Endothelial cell of umbilical vein (primary cell): Measurements from ENCODE around the gene DXO. TPM values are rescaled to one million over a fixed set of nuclear protein-coding genes. Genes with fewer than 3 reads are reported as not detected.

Experiments used
- BruUV-seq: library from RNA; stranded (reverse); fragments of 400-500 nt; replicated peaks from 2 replicates; lab custom pipeline; 2021; lab: Mats Ljungman, UMichigan
- CTCF ChIA-PET: fragments of 300-600, 350-600 bp; sonication (Branson Sonifier 250); formaldehyde crosslinking; loops from one replicate; lab custom pipeline; 2021; ENCODE audit warnings: antibody characterized with exemption, inconsistent platforms; lab: Charles Lee
- POLR2A ChIA-PET: fragments of 300-600, 350-600 bp; sonication (Branson Sonifier 250); formaldehyde crosslinking; loops from one replicate; lab custom pipeline; 2021; ENCODE audit warnings: antibody characterized with exemption, inconsistent platforms; lab: Charles Lee
- DNase-seq: peaks from one replicate; pipeline ENCODE4 v3.0.0-alpha.2; 2011; ENCODE audit warnings: low read depth, low spot score
- FAIRE-seq: peaks from 2 replicates; lab custom pipeline; 2011; peaks lifted over from hg19 to GRCh38; lab: Jason Lieb, UNC
- H2AFZ ChIP-seq: 2 replicates; pipeline ENCODE4 v1.6.0; 2012; ENCODE audit warnings: low read depth, low read length, control low read depth, inconsistent platforms
- H3K27ac ChIP-seq: 2 replicates; pipeline ENCODE4 v1.5.1; 2011; ENCODE audit warnings: low read depth, mild to moderate bottlenecking, control low read depth, low read length, moderate library complexity; ENCODE audit not compliant: insufficient read depth
- H3K27me3 ChIP-seq, 2 experiments: 2 replicates each; pipeline versions ENCODE4 v1.6.0 to v1.6.1; 2011; ENCODE audit warnings: low read length in 2 of 2, mixed read lengths in 1 of 2; ENCODE audit not compliant: control insufficient read depth in 2 of 2, insufficient read depth in 2 of 2
- H3K36me3 ChIP-seq, 2 experiments: 2 replicates in 1 of 2; 3 replicates in 1 of 2; pipeline ENCODE4 v1.5.1; 2011; ENCODE audit warnings: low read length in 2 of 2, mild to moderate bottlenecking in 1 of 2, moderate library complexity in 1 of 2; ENCODE audit not compliant: control insufficient read depth in 2 of 2, insufficient read depth in 2 of 2; ENCODE audit errors: extremely low read depth in 1 of 2
- H3K4me1 ChIP-seq: 3 replicates; pipeline ENCODE4 v1.5.1; 2011; ENCODE audit warnings: mild to moderate bottlenecking, low read length; ENCODE audit not compliant: control insufficient read depth, insufficient read depth; ENCODE audit errors: extremely low read depth
- H3K4me2 ChIP-seq: 2 replicates; pipeline ENCODE4 v1.6.1; 2011; ENCODE audit warnings: low read length, control low read depth, mixed read lengths; ENCODE audit not compliant: insufficient read depth
- H3K4me3 ChIP-seq, 3 experiments: fragments of 200-600 bp in 1 of 3; sonication (generic), shearing (Covaris generic) in 1 of 3; replicated peaks in 1 of 3; 2 replicates each; pipeline ENCODE4 v1.5.1; 2011 to 2016; ENCODE audit warnings: control low read depth in 3 of 3, low read length in 3 of 3, mild to moderate bottlenecking in 2 of 3, inconsistent platforms in 1 of 3, low read depth in 1 of 3, moderate library complexity in 1 of 3; ENCODE audit not compliant: insufficient read depth in 1 of 3
- H3K79me2 ChIP-seq: 2 replicates; pipeline ENCODE4 v1.6.0; 2012; ENCODE audit warnings: low read length, inconsistent platforms; ENCODE audit not compliant: control insufficient read depth, insufficient read depth
- H3K9ac ChIP-seq: replicated peaks from 2 replicates; pipeline ENCODE3; 2011; ENCODE audit warnings: low read length, control low read depth; ENCODE audit not compliant: insufficient read depth; ENCODE audit errors: extremely low read depth
- H3K9me1 ChIP-seq: replicated peaks from 3 replicates; pipeline ENCODE4 v1.6.0; 2011; ENCODE audit warnings: mild to moderate bottlenecking, low read length; ENCODE audit not compliant: control insufficient read depth, insufficient read depth; ENCODE audit errors: extremely low read depth
- H3K9me3 ChIP-seq: replicated peaks from 2 replicates; pipeline ENCODE4 v1.5.1; 2012; ENCODE audit warnings: low read length, inconsistent platforms; ENCODE audit not compliant: control insufficient read depth, insufficient read depth
- H4K20me1 ChIP-seq: replicated peaks from 2 replicates; pipeline ENCODE3; 2011; ENCODE audit warnings: mild to moderate bottlenecking, low read length; ENCODE audit not compliant: control insufficient read depth, insufficient read depth; ENCODE audit errors: extremely low read depth
- CTCF ChIP-seq, 2 donors: IDR thresholded peaks; 1 replicate in 1 of 2; 2 replicates in 1 of 2; pipeline ENCODE4 v1.5.1; 2011; ENCODE audit warnings: low read length in 2 of 2, mild to moderate bottlenecking in 2 of 2, moderate library complexity in 2 of 2, control low read depth in 1 of 2, inconsistent platforms in 1 of 2, low read depth in 1 of 2; ENCODE audit not compliant: insufficient read depth in 1 of 2; ENCODE audit errors: extremely low read depth in 1 of 2
- EZH2 ChIP-seq: IDR thresholded peaks from 2 replicates; pipeline ENCODE4 v1.6.1; 2012; ENCODE audit warnings: borderline replicate concordance, low read depth, mild to moderate bottlenecking, moderate library complexity, low read length, inconsistent platforms; ENCODE audit not compliant: severe bottlenecking
- FOS ChIP-seq: IDR thresholded peaks from 2 replicates; pipeline ENCODE4 v1.6.1; 2011; ENCODE audit warnings: mild to moderate bottlenecking, low read length, moderate library complexity, borderline replicate concordance; ENCODE audit not compliant: insufficient read depth
- GATA2 ChIP-seq: IDR thresholded peaks from 2 replicates; pipeline ENCODE4 v1.7.0; 2011; ENCODE audit warnings: low read depth, mild to moderate bottlenecking, moderate library complexity, mixed read lengths, low read length; ENCODE audit not compliant: insufficient read length, insufficient read depth
- JUN ChIP-seq: IDR thresholded peaks from 2 replicates; pipeline ENCODE4 v1.6.1; 2011; ENCODE audit warnings: borderline replicate concordance, low read depth; ENCODE audit not compliant: insufficient read length, insufficient read depth
- MAX ChIP-seq: IDR thresholded peaks from 2 replicates; pipeline ENCODE4 v1.6.1; 2011; ENCODE audit not compliant: insufficient read depth, insufficient read length
- MYC ChIP-seq: IDR thresholded peaks from one replicate; pipeline ENCODE4 v1.6.1; 2011; ENCODE audit warnings: mild to moderate bottlenecking, low read depth, low read length
- POLR2A ChIP-seq: IDR thresholded peaks from 2 replicates; pipeline ENCODE4 v1.6.1; 2012; ENCODE audit warnings: low read depth, mild to moderate bottlenecking, control low read depth, low read length
- POLR2AphosphoS5 ChIP-seq: IDR thresholded peaks from 2 replicates; pipeline ENCODE4 v1.6.1; 2012; ENCODE audit warnings: low read depth, mild to moderate bottlenecking, control low read depth, low read length, moderate library complexity; ENCODE audit not compliant: insufficient read depth
- dilution Hi-C: fragments of 300-500 bp; cut with MboI; formaldehyde crosslinking; loops from one replicate; pipeline ENCODE4 v1.15.0; 2019; ENCODE audit warnings: low sequenced_read_pairs; ENCODE audit not compliant: extremely low pct_ligation_motif_present
- intact Hi-C: fragments of 100-400 bp; cut with micrococcal nuclease; formaldehyde crosslinking; loops from one replicate; pipeline ENCODE4 v1.10.0; 2022
- polyA plus RNA-seq, 4 experiments: library from polyadenylated mRNA; depleted of rRNA in 3 of 4; stranded (reverse) in 3 of 4; unstranded in 1 of 4; fragments of >200 nt; gene quantifications; 2 replicates each; pipeline versions ENCODE4 v1.2.1 to v1.2.3, GENCODE V29; 2011 to 2012; ENCODE audit warnings: missing spikeins in 1 of 4
- total RNA-seq: library from RNA; stranded (reverse); gene quantifications from 2 replicates; pipeline ENCODE4 v1.2.3, GENCODE V29; 2021

The DXO gene
- total and polyA plus RNA-seq, 2 donors (not counting 3 experiments of a cell fraction or from before 2014, with no cell fraction given): 20.7 to 34.9 TPM

GRCh38 chr6:31930962-31931361 is 41.0 kb downstream of the DXO start:
- ChIA-PET POLR2A (no interaction called here), CTCF (interaction anchor here (0.9 kb wide), 1 partner anchor 8 kb away, joined by 3 read pairs; no protein-coding TSS in a partner anchor)
- Histone ChIP-seq H3K9me1 (no peaks in the 10 kb centered on the region), H3K79me2 (no peaks in the 10 kb centered on the region), H3K4me2 (no peak overlapping the region), H4K20me1 (no peaks in the 10 kb centered on the region), H3K4me3 (no peak overlapping the region), H2AFZ (no peak overlapping the region), H3K4me1 (no peaks in the 10 kb centered on the region), H3K36me3 (no peaks in the 10 kb centered on the region), H3K9ac (no peak overlapping the region), H3K9me3 (no peaks in the 10 kb centered on the region), H3K27me3 (peaks cover 9 to 12% of the 10 kb centered on the region in 2 experiments), H3K27ac (no peak overlapping the region)
- intact Hi-C loops (no loop called here), dilution Hi-C loops (no loop called here)
- DNase-seq (no peak), FAIRE-seq (no peak)
- TF ChIP-seq EZH2 (no peak), JUN (no peak), FOS (no peak), POLR2AphosphoS5 (no peak), CTCF (IDR thresholded peaks at IDR 0.05; ENCODE audit: extremely low read depth in 1 of 2, insufficient read depth in 1 of 2, low read depth in 1 of 2, low read length in 2 of 2) (no peak), MYC (no peak), POLR2A (no peak), MAX (no peak), GATA2 (no peak)
- no TSS peak for BruUV-seq
